ENCODE results near the gene SPAG4. TPM values are rescaled to one million over a fixed set of nuclear protein-coding genes. Genes with fewer than 3 reads are reported as not detected.
A peak's percentile ranks its signal among the peaks of the same experiment; 100 is the strongest.

Gene SPAG4
- total RNA-seq, 2 experiments from 2014 or later: 2.6 to 5.0 TPM

- Mint-ChIP-seq H3K36me3 (ENCODE audit: low read depth) (peaks cover 48% of the 10 kb centered on the region), H3K9me3 (ENCODE audit: insufficient read depth) (no peaks in the 10 kb centered on the region), H3K27me3 (ENCODE audit: low read depth) (no peaks in the 10 kb centered on the region), H3K4me3 (peak overlapping the region; percentile 96), H3K27ac (peak overlapping the region; percentile 86), H3K4me1 (ENCODE audit: low read depth) (peaks cover 60% of the 10 kb centered on the region)
- ChIA-PET POLR2A (interaction anchor here (0.9 to 4.6 kb wide), 4 partner anchors 43 to 292 kb away, joined by 3 to 34 read pairs (median 7); partner anchors contain the start of genes RBM39 and SCAND1), CTCF (interaction anchor here (1.3 to 5.3 kb wide), 4 partner anchors 31 to 291 kb away, joined by 3 to 29 read pairs (median 12); partner anchors contain the start of gene SCAND1)
- no peak for ATAC-seq
- DNase-seq: no peak
These were observed 46.3 kb downstream of the SPAG4 start for GRCh38 chr20:35661908-35662307.

GRCh38 chr20:35662551-35662950, 46.9 kb downstream of the SPAG4 start:
- no peak for ATAC-seq
- DNase-seq: no peak
- Mint-ChIP-seq H3K9me3 (ENCODE audit: insufficient read depth) (no peaks in the 10 kb centered on the region), H3K27ac (peak overlapping the region; percentile 86), H3K4me3 (peak overlapping the region; percentile 96), H3K4me1 (ENCODE audit: low read depth) (peaks cover 53% of the 10 kb centered on the region), H3K27me3 (ENCODE audit: low read depth) (no peaks in the 10 kb centered on the region), H3K36me3 (ENCODE audit: low read depth) (peaks cover 42% of the 10 kb centered on the region)
- ChIA-PET CTCF (interaction anchor here (1.3 to 5.3 kb wide), 3 partner anchors 77 to 291 kb away, joined by 3 to 18 read pairs (median 3); partner anchors contain the start of gene SCAND1), POLR2A (interaction anchor here (2.0 to 4.6 kb wide), 6 partner anchors 37 to 291 kb away, joined by 5 to 72 read pairs (median 24); partner anchors contain the start of genes NFS1, RBM39, ROMO1 and SCAND1)

- peak; percentile 79 for DNase-seq
- ChIA-PET POLR2A (interaction anchor here (0.6 to 4.6 kb wide), 27 partner anchors 8 to 932 kb away, joined by 3 to 72 read pairs (median 4); partner anchors contain the start of genes CEP250, NFS1, RBM39 and ROMO1), CTCF (interaction anchor here (0.6 to 5.3 kb wide), 10 partner anchors 10 to 1613 kb away, joined by 3 to 19 read pairs (median 4); partner anchors contain the start of genes NFS1, ROMO1 and SCAND1)
- Mint-ChIP-seq H3K9me3 (ENCODE audit: insufficient read depth) (no peaks in the 10 kb centered on the region), H3K4me3 (peak overlapping the region; percentile 96), H3K27ac (peak overlapping the region; percentile 99), H3K27me3 (ENCODE audit: low read depth) (no peaks in the 10 kb centered on the region), H3K36me3 (ENCODE audit: low read depth) (peaks cover 47% of the 10 kb centered on the region), H3K4me1 (ENCODE audit: low read depth) (peaks cover 46% of the 10 kb centered on the region)
- ATAC-seq: peak; percentile 52
These were observed 48.2 kb downstream of the SPAG4 start for GRCh38 chr20:35663516-35664465.

- peak; percentile 96 for DNase-seq
- Mint-ChIP-seq H3K27ac (peak within 1 kb of the TSS; percentile 99), H3K9me3 (ENCODE audit: insufficient read depth) (no peaks in the 10 kb centered on the region), H3K27me3 (ENCODE audit: low read depth) (no peaks in the 10 kb centered on the region), H3K4me1 (ENCODE audit: low read depth) (peaks cover 38% of the 10 kb centered on the region), H3K36me3 (ENCODE audit: low read depth) (peaks cover 47% of the 10 kb centered on the region), H3K4me3 (peak within 1 kb of the TSS; percentile 96)
- ChIA-PET CTCF (interaction anchor here (1.1 to 5.3 kb wide), 9 partner anchors 11 to 289 kb away, joined by 3 to 19 read pairs (median 4); partner anchors contain the start of genes NFS1, ROMO1 and SCAND1), POLR2A (interaction anchor here (0.6 to 4.6 kb wide), 21 partner anchors 9 to 289 kb away, joined by 3 to 72 read pairs (median 5); partner anchors contain the start of genes CEP250, NFS1, RBM39 and ROMO1)
- peak; percentile 80 for ATAC-seq
These were observed 49.0 kb downstream of the SPAG4 start, which contains the start of the genes CPNE1 and RBM12 for GRCh38 chr20:35664466-35665206. CPNE1 (minus strand) TSS chr20:35664900; CDS start chr20:35632923, 31,977 bp downstream. RBM12 (minus strand) TSS chr20:35664900; CDS start chr20:35655322, 9,578 bp downstream.

GRCh38 chr20:35665949-35666288, 50.3 kb downstream of the SPAG4 start:
- ChIA-PET POLR2A (interaction anchor here (1.0 to 4.6 kb wide), 4 partner anchors 8 to 288 kb away, joined by 4 to 34 read pairs (median 10); partner anchors contain the start of genes RBM39 and SCAND1), CTCF (interaction anchor here (0.8 to 1.4 kb wide), 2 partner anchors 47 to 48 kb away, joined by 3 read pairs; no protein-coding TSS in a partner anchor)
- ATAC-seq: no peak
- Mint-ChIP-seq H3K27ac (peak overlapping the region; percentile 35), H3K9me3 (ENCODE audit: insufficient read depth) (no peaks in the 10 kb centered on the region), H3K36me3 (ENCODE audit: low read depth) (peaks cover 55% of the 10 kb centered on the region), H3K27me3 (ENCODE audit: low read depth) (no peaks in the 10 kb centered on the region), H3K4me1 (ENCODE audit: low read depth) (peaks cover 26% of the 10 kb centered on the region), H3K4me3 (no peak overlapping the region)
- DNase-seq: no peak

GRCh38 chr20:35669221-35669620, 53.6 kb downstream of the SPAG4 start:
- Mint-ChIP-seq H3K9me3 (ENCODE audit: insufficient read depth) (no peaks in the 10 kb centered on the region), H3K27me3 (ENCODE audit: low read depth) (no peaks in the 10 kb centered on the region), H3K4me3 (no peak overlapping the region), H3K36me3 (ENCODE audit: low read depth) (peaks cover 47% of the 10 kb centered on the region), H3K27ac (no peak overlapping the region), H3K4me1 (ENCODE audit: low read depth) (peaks cover 5% of the 10 kb centered on the region)
- DNase-seq (no peak), ATAC-seq (no peak)
- ChIA-PET CTCF (interaction anchor here (1.2 to 1.9 kb wide), 2 partner anchors 12 to 285 kb away, joined by 4 read pairs; partner anchors contain the start of gene SCAND1), POLR2A (interaction anchor here (1.6 kb wide), 1 partner anchor 73 kb away, joined by 5 read pairs; the partner anchor contains the start of gene RBM39)

GRCh38 chr20:35669681-35670080, 54.1 kb downstream of the SPAG4 start:
- H3K9me3 Mint-ChIP-seq (ENCODE audit: insufficient read depth): no peaks in the 10 kb centered on the region
- no peak overlapping the region for H3K4me3 Mint-ChIP-seq
- CTCF ChIA-PET: interaction anchor here (1.3 to 1.9 kb wide), 3 partner anchors 12 to 206 kb away, joined by 3 to 5 read pairs (median 4); no protein-coding TSS in a partner anchor
- H3K27ac Mint-ChIP-seq: no peak overlapping the region
- ATAC-seq (no peak), DNase-seq (no peak)
- peaks cover 5% of the 10 kb centered on the region for H3K4me1 Mint-ChIP-seq (ENCODE audit: low read depth)
- H3K36me3 Mint-ChIP-seq (ENCODE audit: low read depth): peaks cover 48% of the 10 kb centered on the region
- POLR2A ChIA-PET: interaction anchor here (0.6 kb wide), 1 partner anchor 67 kb away, joined by 3 read pairs; no protein-coding TSS in a partner anchor
- H3K27me3 Mint-ChIP-seq (ENCODE audit: low read depth): no peaks in the 10 kb centered on the region

Other genes starting within 250 kb of the SPAG4 start
- gene UQCC1, start 203.9 kb upstream of the SPAG4 start, total RNA-seq: 10 to 100 TPM; 57.7 to 60.5 TPM
- gene GDF5, start 177.6 kb upstream of the SPAG4 start, total RNA-seq: not detected
- gene CEP250, start 160.2 kb upstream of the SPAG4 start, total RNA-seq: 10 to 100 TPM; 72.1 to 74.5 TPM
- gene C20orf173, start 86.2 kb upstream of the SPAG4 start, total RNA-seq: not detected
- gene ERGIC3, start 73.8 kb upstream of the SPAG4 start, total RNA-seq: 100 to 1,000 TPM; 114 to 122 TPM
- 100 to 1,000 TPM; 271 to 272 TPM for gene CPNE1, start 49.1 kb downstream of the SPAG4 start, total RNA-seq
- gene RBM12, start 49.1 kb downstream of the SPAG4 start, total RNA-seq: 100 to 1,000 TPM; 112 to 119 TPM
- gene NFS1, start 83.5 kb downstream of the SPAG4 start, total RNA-seq: 10 to 100 TPM; 32.7 to 34.7 TPM
- gene ROMO1, start 83.6 kb downstream of the SPAG4 start, total RNA-seq: 100 to 1,000 TPM; 134 to 143 TPM
- gene RBM39, start 126.4 kb downstream of the SPAG4 start, total RNA-seq: 100 to 1,000 TPM; 333 to 358 TPM
- gene PHF20, start 156.2 kb downstream of the SPAG4 start, total RNA-seq: 10 to 100 TPM; 53.6 to 61.5 TPM

Measured in activated CD8-positive, alpha-beta T cell treated with anti-CD3 and anti-CD28 coated beads, Interleukin-2, amount 10 ng/mL, durations not matched to agents 7 days and 5 days (primary cell).